ENCODE results near the gene CUL2. TPM values are rescaled to one million over a fixed set of nuclear protein-coding genes. Genes with fewer than 3 reads are reported as not detected.
A peak's percentile ranks its signal among the peaks of the same experiment; 100 is the strongest.
"Not testable (repeated sequence)": the region's sequence is repeated elsewhere in the genome, so short reads cannot be mapped to it uniquely, and the experiment has no call there.

CUL2 gene
- total RNA-seq, 1 donor from 2014 or later: 20.9 TPM

- no peak for DNase-seq (ENCODE audit: low spot score)
These were observed 10.4 kb downstream of the CUL2 start for GRCh38 chr10:35079763-35080162.

- no peak for DNase-seq (ENCODE audit: low spot score)
These were observed 10.9 kb downstream of the CUL2 start for GRCh38 chr10:35079265-35079664.

GRCh38 chr10:35075228-35075627 is 14.9 kb downstream of the CUL2 start:
- no peak for DNase-seq (ENCODE audit: low spot score)

GRCh38 chr10:35074266-35074665 is 15.9 kb downstream of the CUL2 start:
- DNase-seq (ENCODE audit: low spot score): no peak

GRCh38 chr10:35070521-35070920 is 19.6 kb downstream of the CUL2 start:
- no peak for DNase-seq (ENCODE audit: low spot score)

- DNase-seq (ENCODE audit: low spot score): no peak
These were observed 26.2 kb downstream of the CUL2 start for GRCh38 chr10:35063837-35064454.

- no peak for DNase-seq (ENCODE audit: low spot score)
These were observed 30.7 kb downstream of the CUL2 start for GRCh38 chr10:35059481-35059880.

GRCh38 chr10:35058686-35059085 is 31.5 kb downstream of the CUL2 start:
- no peak for DNase-seq (ENCODE audit: low spot score)

GRCh38 chr10:35058134-35058533 is 32.0 kb downstream of the CUL2 start:
- no peak for DNase-seq (ENCODE audit: low spot score)

GRCh38 chr10:35056686-35057085 is 33.5 kb downstream of the CUL2 start:
- no peak for DNase-seq (ENCODE audit: low spot score)

- DNase-seq (ENCODE audit: low spot score): no peak
These were observed 34.0 kb downstream of the CUL2 start for GRCh38 chr10:35056133-35056532.

GRCh38 chr10:35050568-35050967 is 39.6 kb downstream of the CUL2 start:
- DNase-seq (ENCODE audit: low spot score): no peak

GRCh38 chr10:35046074-35046473 is 44.1 kb downstream of the CUL2 start:
- DNase-seq (ENCODE audit: low spot score): no peak

GRCh38 chr10:35045275-35045674 is 44.9 kb downstream of the CUL2 start:
- not testable (repeated sequence) for DNase-seq (ENCODE audit: low spot score)

GRCh38 chr10:35043796-35044344 is 46.3 kb downstream of the CUL2 start:
- no peak for DNase-seq (ENCODE audit: low spot score)

GRCh38 chr10:35042783-35043182 is 47.4 kb downstream of the CUL2 start:
- DNase-seq (ENCODE audit: low spot score): no peak

GRCh38 chr10:35041502-35041879 is 48.6 kb downstream of the CUL2 start:
- DNase-seq (ENCODE audit: low spot score): no peak

GRCh38 chr10:35040760-35041501 is 49.2 kb downstream of the CUL2 start:
- peak; percentile 9 for DNase-seq (ENCODE audit: low spot score)

- no peak for DNase-seq (ENCODE audit: low spot score)
These were observed 53.0 kb downstream of the CUL2 start for GRCh38 chr10:35037104-35037503.

- DNase-seq (ENCODE audit: low spot score): no peak
These were observed 54.5 kb downstream of the CUL2 start for GRCh38 chr10:35035606-35036005.

- DNase-seq (ENCODE audit: low spot score): peak; percentile 53
These were observed 62.6 kb downstream of the CUL2 start for GRCh38 chr10:35027567-35027966.

- peak; percentile 31 for DNase-seq (ENCODE audit: low spot score)
These were observed 64.2 kb downstream of the CUL2 start for GRCh38 chr10:35025916-35026315.

GRCh38 chr10:35020481-35020880 is 69.7 kb downstream of the CUL2 start:
- peak; percentile 95 for DNase-seq (ENCODE audit: low spot score)
